GM12872 (cell line): Measurements from ENCODE around the gene RUNX1.

Source experiments
- CTCF ChIP-seq: IDR thresholded peaks from 3 replicates; pipeline ENCODE4 v1.5.1; 2011; ENCODE audit warnings: low read depth, mild to moderate bottlenecking, low read length, moderate library complexity; ENCODE audit not compliant: insufficient read depth

The RUNX1 gene

GRCh38 chr21:34844013-34844923, 204.8 kb downstream of the RUNX1 start:
- TF ChIP-seq CTCF = no peak

GRCh38 chr21:34843562-34843961, 205.5 kb downstream of the RUNX1 start:
- TF ChIP-seq CTCF = no peak

- no peak for TF ChIP-seq CTCF
Observed at GRCh38 chr21:34841154-34841553, 207.9 kb downstream of the RUNX1 start.

GRCh38 chr21:34840693-34841092, 208.4 kb downstream of the RUNX1 start:
- no peak for TF ChIP-seq CTCF

GRCh38 chr21:34838956-34839820, 209.9 kb downstream of the RUNX1 start:
- TF ChIP-seq CTCF = no peak

- no peak for TF ChIP-seq CTCF
Observed at GRCh38 chr21:34836933-34837505, 212.1 kb downstream of the RUNX1 start.
